ENCODE results near the gene SYNE2. TPM values are rescaled to one million over a fixed set of nuclear protein-coding genes. Genes with fewer than 3 reads are reported as not detected.
A peak's percentile ranks its signal among the peaks of the same experiment; 100 is the strongest.

The SYNE2 gene
- polyA plus RNA-seq, 2 donors: 48.5 to 76.2 TPM

DNA sequence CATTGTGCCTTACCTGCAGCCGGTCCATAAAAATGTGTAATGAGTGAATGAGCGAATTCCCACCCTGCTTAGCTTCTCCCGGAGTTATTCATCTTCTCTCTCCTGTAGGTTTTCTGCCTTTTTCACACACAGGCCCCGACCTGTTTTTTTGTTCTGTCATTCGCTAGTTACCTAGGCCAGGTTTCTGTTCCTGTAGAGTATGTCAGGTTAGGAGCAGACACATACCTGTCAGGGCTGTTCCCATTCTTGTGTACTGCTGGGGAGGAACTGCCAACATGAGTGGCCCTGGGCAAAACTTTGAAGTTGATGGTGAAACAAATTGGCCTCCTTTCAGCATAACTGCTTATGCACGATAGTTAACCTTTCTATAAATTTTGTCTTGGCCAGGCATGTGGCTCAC, 140.1 kb downstream of the SYNE2 start:
- Histone ChIP-seq H3K4me3 (ENCODE audit: low read depth in 1 of 2, low read length in 2 of 2) (no peak overlapping the region), H3K9me3 (ENCODE audit: control insufficient read depth in 2 of 2, insufficient read depth in 1 of 2, low read depth in 1 of 2, low read length in 1 of 2) (no peaks in the 10 kb centered on the region), H3K36me3 (ENCODE audit: control insufficient read depth in 2 of 2, insufficient read depth in 2 of 2, low read length in 1 of 2) (peaks cover 6% of the 10 kb centered on the region in 2 donors), H3K4me1 (ENCODE audit: control insufficient read depth in 2 of 2, insufficient read depth in 2 of 2, low read length in 1 of 2) (peaks cover 0 to 3% of the 10 kb centered on the region in 2 donors), H3K27ac (ENCODE audit: low read depth in 2 of 2, low read length in 1 of 2) (peak overlapping the region; percentile 83), H3K27me3 (ENCODE audit: control insufficient read depth in 1 of 2, insufficient read depth in 2 of 2, low read length in 2 of 2) (no peaks in the 10 kb centered on the region)
- WGBS, 2 donors: 53 to 80% methylated on average over 6 of the region's 6 CpGs

GRCh38 chr14:63993992-63994391, 141.2 kb downstream of the SYNE2 start:
- H3K36me3 ChIP-seq (ENCODE audit: control insufficient read depth in 2 of 2, insufficient read depth in 2 of 2, low read length in 1 of 2): peaks cover 6% of the 10 kb centered on the region in 2 donors
- no peak overlapping the region for H3K4me3 ChIP-seq (ENCODE audit: low read depth in 1 of 2, low read length in 2 of 2)
- no peaks in the 10 kb centered on the region for H3K9me3 ChIP-seq (ENCODE audit: control insufficient read depth in 2 of 2, insufficient read depth in 1 of 2, low read depth in 1 of 2, low read length in 1 of 2)
- 55 to 70% methylated on average over 3 of the region's 3 CpGs for WGBS, 2 donors
- peaks cover 0 to 3% of the 10 kb centered on the region in 2 donors for H3K4me1 ChIP-seq (ENCODE audit: control insufficient read depth in 2 of 2, insufficient read depth in 2 of 2, low read length in 1 of 2)
- peak overlapping the region in 1 of 2 donors; percentile 31 for H3K27ac ChIP-seq (ENCODE audit: low read depth in 2 of 2, low read length in 1 of 2)
- no peaks in the 10 kb centered on the region for H3K27me3 ChIP-seq (ENCODE audit: control insufficient read depth in 1 of 2, insufficient read depth in 2 of 2, low read length in 2 of 2)

GRCh38 chr14:63995285-63995684, 142.5 kb downstream of the SYNE2 start:
- Histone ChIP-seq H3K4me1 (ENCODE audit: control insufficient read depth in 2 of 2, insufficient read depth in 2 of 2, low read length in 1 of 2) (peaks cover 0 to 3% of the 10 kb centered on the region in 2 donors), H3K27me3 (ENCODE audit: control insufficient read depth in 1 of 2, insufficient read depth in 2 of 2, low read length in 2 of 2) (no peaks in the 10 kb centered on the region), H3K27ac (ENCODE audit: low read depth in 2 of 2, low read length in 1 of 2) (no peak overlapping the region), H3K9me3 (ENCODE audit: control insufficient read depth in 2 of 2, insufficient read depth in 1 of 2, low read depth in 1 of 2, low read length in 1 of 2) (no peaks in the 10 kb centered on the region), H3K4me3 (ENCODE audit: low read depth in 1 of 2, low read length in 2 of 2) (no peak overlapping the region), H3K36me3 (ENCODE audit: control insufficient read depth in 2 of 2, insufficient read depth in 2 of 2, low read length in 1 of 2) (peaks cover 6% of the 10 kb centered on the region in 2 donors)
- WGBS, 2 donors: 77 to 85% methylated on average over 4 of the region's 4 CpGs

- Histone ChIP-seq H3K36me3 (ENCODE audit: control insufficient read depth in 2 of 2, insufficient read depth in 2 of 2, low read length in 1 of 2) (peaks cover 6% of the 10 kb centered on the region in 2 donors), H3K27me3 (ENCODE audit: control insufficient read depth in 1 of 2, insufficient read depth in 2 of 2, low read length in 2 of 2) (no peaks in the 10 kb centered on the region), H3K9me3 (ENCODE audit: control insufficient read depth in 2 of 2, insufficient read depth in 1 of 2, low read depth in 1 of 2, low read length in 1 of 2) (no peaks in the 10 kb centered on the region), H3K4me1 (ENCODE audit: control insufficient read depth in 2 of 2, insufficient read depth in 2 of 2, low read length in 1 of 2) (peaks cover 0 to 3% of the 10 kb centered on the region in 2 donors), H3K4me3 (ENCODE audit: low read depth in 1 of 2, low read length in 2 of 2) (no peak overlapping the region), H3K27ac (ENCODE audit: low read depth in 2 of 2, low read length in 1 of 2) (no peak overlapping the region)
- WGBS, 2 donors: 84 to 92% methylated on average over 4 of the region's 4 CpGs
Measured at GRCh38 chr14:63996016-63996415, 143.2 kb downstream of the SYNE2 start.

DNA sequence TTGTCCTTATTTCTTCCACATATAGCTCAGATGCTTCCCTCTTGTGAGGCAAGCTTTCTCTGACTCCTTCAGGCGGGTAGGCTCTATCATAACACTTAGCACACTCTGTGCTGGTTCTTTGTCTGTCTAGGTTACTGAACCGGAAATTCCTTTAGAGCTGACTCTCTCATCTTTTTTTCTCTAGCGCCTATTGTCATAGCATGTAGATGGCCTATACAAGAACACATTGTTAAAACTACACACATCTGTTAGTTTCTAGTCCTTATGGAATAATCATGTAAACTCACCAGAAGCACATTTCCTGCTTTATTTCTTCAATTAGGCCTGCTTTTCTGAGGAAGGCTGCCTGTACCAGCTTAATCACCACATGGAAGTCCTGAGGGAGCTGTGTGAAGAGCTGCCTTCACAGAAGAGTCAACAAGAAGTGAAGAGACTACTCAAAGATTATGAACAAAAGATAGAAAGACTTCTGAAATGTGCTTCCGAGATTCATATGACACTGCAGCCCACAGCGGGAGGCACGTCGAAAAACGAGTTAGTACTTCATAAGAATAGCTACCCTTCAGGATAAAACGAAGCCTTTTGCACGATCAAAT, 143.9 kb downstream of the SYNE2 start:
- Histone ChIP-seq H3K4me3 (ENCODE audit: low read depth in 1 of 2, low read length in 2 of 2) (no peak overlapping the region), H3K9me3 (ENCODE audit: control insufficient read depth in 2 of 2, insufficient read depth in 1 of 2, low read depth in 1 of 2, low read length in 1 of 2) (no peaks in the 10 kb centered on the region), H3K4me1 (ENCODE audit: control insufficient read depth in 2 of 2, insufficient read depth in 2 of 2, low read length in 1 of 2) (peaks cover 0 to 3% of the 10 kb centered on the region in 2 donors), H3K27ac (ENCODE audit: low read depth in 2 of 2, low read length in 1 of 2) (no peak overlapping the region), H3K27me3 (ENCODE audit: control insufficient read depth in 1 of 2, insufficient read depth in 2 of 2, low read length in 2 of 2) (no peaks in the 10 kb centered on the region), H3K36me3 (ENCODE audit: control insufficient read depth in 2 of 2, insufficient read depth in 2 of 2, low read length in 1 of 2) (peaks cover 6% of the 10 kb centered on the region in 2 donors)
- WGBS, 2 donors: 93 to 96% methylated on average over 10 of the region's 10 CpGs

GRCh38 chr14:64000749-64001148, 147.9 kb downstream of the SYNE2 start:
- Histone ChIP-seq H3K4me1 (ENCODE audit: control insufficient read depth in 2 of 2, insufficient read depth in 2 of 2, low read length in 1 of 2) (no peaks in the 10 kb centered on the region), H3K9me3 (ENCODE audit: control insufficient read depth in 2 of 2, insufficient read depth in 1 of 2, low read depth in 1 of 2, low read length in 1 of 2) (no peaks in the 10 kb centered on the region), H3K27me3 (ENCODE audit: control insufficient read depth in 1 of 2, insufficient read depth in 2 of 2, low read length in 2 of 2) (no peaks in the 10 kb centered on the region), H3K4me3 (ENCODE audit: low read depth in 1 of 2, low read length in 2 of 2) (no peak overlapping the region), H3K27ac (ENCODE audit: low read depth in 2 of 2, low read length in 1 of 2) (no peak overlapping the region), H3K36me3 (ENCODE audit: control insufficient read depth in 2 of 2, insufficient read depth in 2 of 2, low read length in 1 of 2) (peaks cover 6 to 16% of the 10 kb centered on the region in 2 donors)
- 74 to 97% methylated on average over 1 of the region's 1 CpG for WGBS, 2 donors

DNA sequence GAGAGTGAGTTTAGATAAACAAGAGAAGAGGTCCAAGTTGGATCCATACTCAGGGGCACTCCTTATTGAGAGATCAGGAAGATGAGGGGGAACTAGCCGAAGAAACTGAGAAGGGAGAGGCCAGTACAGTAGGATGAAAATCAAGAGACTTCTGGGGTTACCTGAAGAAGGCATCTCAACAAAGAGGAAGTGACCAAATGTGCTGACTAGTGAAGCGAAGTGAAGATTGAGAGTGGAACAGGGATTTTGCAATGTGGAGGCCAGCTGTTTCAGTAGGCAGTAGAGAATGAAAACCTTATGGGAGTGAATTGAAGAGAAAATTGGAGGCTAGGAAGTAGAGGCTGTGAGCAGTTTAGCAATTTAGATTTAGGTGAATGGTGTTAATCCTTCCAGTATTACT, 153.0 kb downstream of the SYNE2 start:
- H3K4me3 ChIP-seq (ENCODE audit: low read depth in 1 of 2, low read length in 2 of 2): no peak overlapping the region
- WGBS, 2 donors: 96 to 98% methylated on average over 2 of the region's 2 CpGs
- no peak overlapping the region for H3K27ac ChIP-seq (ENCODE audit: low read depth in 2 of 2, low read length in 1 of 2)
- H3K9me3 ChIP-seq (ENCODE audit: control insufficient read depth in 2 of 2, insufficient read depth in 1 of 2, low read depth in 1 of 2, low read length in 1 of 2): no peaks in the 10 kb centered on the region
- H3K4me1 ChIP-seq (ENCODE audit: control insufficient read depth in 2 of 2, insufficient read depth in 2 of 2, low read length in 1 of 2): no peaks in the 10 kb centered on the region
- H3K36me3 ChIP-seq (ENCODE audit: control insufficient read depth in 2 of 2, insufficient read depth in 2 of 2, low read length in 1 of 2): peaks cover 2 to 9% of the 10 kb centered on the region in 2 donors
- no peaks in the 10 kb centered on the region for H3K27me3 ChIP-seq (ENCODE audit: control insufficient read depth in 1 of 2, insufficient read depth in 2 of 2, low read length in 2 of 2)

GRCh38 chr14:64008016-64008415, 155.2 kb downstream of the SYNE2 start:
- Histone ChIP-seq H3K9me3 (ENCODE audit: control insufficient read depth in 2 of 2, insufficient read depth in 1 of 2, low read depth in 1 of 2, low read length in 1 of 2) (no peaks in the 10 kb centered on the region), H3K36me3 (ENCODE audit: control insufficient read depth in 2 of 2, insufficient read depth in 2 of 2, low read length in 1 of 2) (peaks cover 2 to 9% of the 10 kb centered on the region in 2 donors), H3K27me3 (ENCODE audit: control insufficient read depth in 1 of 2, insufficient read depth in 2 of 2, low read length in 2 of 2) (no peaks in the 10 kb centered on the region), H3K4me1 (ENCODE audit: control insufficient read depth in 2 of 2, insufficient read depth in 2 of 2, low read length in 1 of 2) (no peaks in the 10 kb centered on the region), H3K4me3 (ENCODE audit: low read depth in 1 of 2, low read length in 2 of 2) (no peak overlapping the region), H3K27ac (ENCODE audit: low read depth in 2 of 2, low read length in 1 of 2) (no peak overlapping the region)
- 95% methylated on average over 2 of the region's 2 CpGs for WGBS, 2 donors

GRCh38 chr14:64012003-64012402, 159.2 kb downstream of the SYNE2 start:
- Histone ChIP-seq H3K4me3 (ENCODE audit: low read depth in 1 of 2, low read length in 2 of 2) (no peak overlapping the region), H3K36me3 (ENCODE audit: control insufficient read depth in 2 of 2, insufficient read depth in 2 of 2, low read length in 1 of 2) (peaks cover 0 to 2% of the 10 kb centered on the region in 2 donors), H3K27ac (ENCODE audit: low read depth in 2 of 2, low read length in 1 of 2) (no peak overlapping the region), H3K4me1 (ENCODE audit: control insufficient read depth in 2 of 2, insufficient read depth in 2 of 2, low read length in 1 of 2) (no peaks in the 10 kb centered on the region), H3K27me3 (ENCODE audit: control insufficient read depth in 1 of 2, insufficient read depth in 2 of 2, low read length in 2 of 2) (no peaks in the 10 kb centered on the region), H3K9me3 (ENCODE audit: control insufficient read depth in 2 of 2, insufficient read depth in 1 of 2, low read depth in 1 of 2, low read length in 1 of 2) (no peaks in the 10 kb centered on the region)
- 87 to 88% methylated on average over 3 of the region's 3 CpGs for WGBS, 2 donors

- no peak overlapping the region for H3K27ac ChIP-seq (ENCODE audit: low read depth in 2 of 2, low read length in 1 of 2)
- H3K36me3 ChIP-seq (ENCODE audit: control insufficient read depth in 2 of 2, insufficient read depth in 2 of 2, low read length in 1 of 2): peaks cover 0 to 2% of the 10 kb centered on the region in 2 donors
- WGBS, 2 donors: 97 to 98% methylated on average over 1 of the region's 1 CpG
- no peaks in the 10 kb centered on the region for H3K27me3 ChIP-seq (ENCODE audit: control insufficient read depth in 1 of 2, insufficient read depth in 2 of 2, low read length in 2 of 2)
- no peaks in the 10 kb centered on the region for H3K9me3 ChIP-seq (ENCODE audit: control insufficient read depth in 2 of 2, insufficient read depth in 1 of 2, low read depth in 1 of 2, low read length in 1 of 2)
- H3K4me3 ChIP-seq (ENCODE audit: low read depth in 1 of 2, low read length in 2 of 2): no peak overlapping the region
- no peaks in the 10 kb centered on the region for H3K4me1 ChIP-seq (ENCODE audit: control insufficient read depth in 2 of 2, insufficient read depth in 2 of 2, low read length in 1 of 2)
Measured at GRCh38 chr14:64012720-64013119, 159.9 kb downstream of the SYNE2 start.
